Neuron (in vitro differentiated cells): Measurements from ENCODE around the gene NUP210.

Source experiments
- H2AFZ ChIP-seq: one replicate; pipeline ENCODE4 v1.6.1; 2013; ENCODE audit warnings: low read depth, mild to moderate bottlenecking, inconsistent platforms, low read length, moderate library complexity
- H3K27me3 ChIP-seq: one replicate; pipeline ENCODE4 v1.6.1; 2013; ENCODE audit warnings: low read length; ENCODE audit not compliant: insufficient read depth
- H3K36me3 ChIP-seq: one replicate; pipeline ENCODE4 v1.6.1; 2013; ENCODE audit warnings: low read length; ENCODE audit not compliant: insufficient read depth
- H3K4me1 ChIP-seq: one replicate; pipeline ENCODE4 v1.6.1; 2013; ENCODE audit warnings: low read length; ENCODE audit not compliant: insufficient read depth
- H3K4me3 ChIP-seq: 2 replicates; pipeline ENCODE4 v1.5.1; 2013; ENCODE audit warnings: mild to moderate bottlenecking, low read length, moderate library complexity
- H3K9me3 ChIP-seq: one replicate; pipeline ENCODE4 v1.6.1; 2013; ENCODE audit warnings: low read length

The NUP210 gene

DNA sequence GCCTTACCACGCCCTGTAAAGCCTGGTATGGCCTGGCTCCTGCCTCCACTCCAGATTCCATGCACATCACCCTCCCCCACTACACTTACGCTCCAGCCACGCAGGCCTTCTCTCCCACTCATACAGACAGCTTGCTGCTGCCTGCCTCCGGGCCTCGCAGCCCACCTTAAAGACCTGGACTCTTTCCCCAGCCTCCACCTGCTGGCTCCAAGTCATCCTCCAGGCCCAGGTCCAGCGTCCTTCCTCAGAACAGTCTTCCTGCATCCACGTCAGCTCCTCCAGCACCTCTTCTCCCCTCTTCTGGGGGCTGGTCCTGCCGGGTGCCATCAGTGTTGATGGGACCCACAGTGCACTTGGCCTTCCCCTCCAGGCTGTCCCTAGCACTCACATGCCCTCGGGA lies 75.5 kb downstream of the NUP210 start:
- no peak overlapping the region for H2AFZ ChIP-seq
- no peak overlapping the region for H3K4me3 ChIP-seq
- H3K36me3 ChIP-seq: peaks cover 50% of the 10 kb centered on the region
- peaks cover 7% of the 10 kb centered on the region for H3K9me3 ChIP-seq
- H3K27me3 ChIP-seq: no peaks in the 10 kb centered on the region
- peaks cover 15% of the 10 kb centered on the region for H3K4me1 ChIP-seq

DNA sequence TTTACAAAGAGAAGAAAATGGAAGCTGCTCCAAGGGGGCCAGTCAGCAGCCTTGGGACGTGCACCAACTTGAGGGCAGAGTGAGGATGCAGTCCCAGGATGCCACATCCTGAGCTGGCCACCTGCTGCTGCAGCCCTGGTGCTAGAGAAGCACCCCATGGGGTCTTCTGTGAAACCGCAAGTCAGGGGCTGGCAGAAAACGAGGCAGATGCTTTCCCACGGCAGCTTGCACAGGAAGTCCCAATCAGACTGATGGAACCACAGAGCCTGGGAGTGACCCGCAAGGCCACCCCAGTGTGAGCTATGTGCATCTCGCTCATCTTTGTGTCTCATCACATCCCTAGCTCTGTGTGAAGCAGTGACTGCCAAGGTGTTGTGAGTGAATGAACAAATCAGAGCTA lies 76.5 kb downstream of the NUP210 start:
- Histone ChIP-seq H2AFZ (no peak overlapping the region), H3K9me3 (peaks cover 7% of the 10 kb centered on the region), H3K36me3 (peaks cover 60% of the 10 kb centered on the region), H3K4me3 (no peak overlapping the region), H3K27me3 (no peaks in the 10 kb centered on the region), H3K4me1 (peaks cover 5% of the 10 kb centered on the region)

DNA sequence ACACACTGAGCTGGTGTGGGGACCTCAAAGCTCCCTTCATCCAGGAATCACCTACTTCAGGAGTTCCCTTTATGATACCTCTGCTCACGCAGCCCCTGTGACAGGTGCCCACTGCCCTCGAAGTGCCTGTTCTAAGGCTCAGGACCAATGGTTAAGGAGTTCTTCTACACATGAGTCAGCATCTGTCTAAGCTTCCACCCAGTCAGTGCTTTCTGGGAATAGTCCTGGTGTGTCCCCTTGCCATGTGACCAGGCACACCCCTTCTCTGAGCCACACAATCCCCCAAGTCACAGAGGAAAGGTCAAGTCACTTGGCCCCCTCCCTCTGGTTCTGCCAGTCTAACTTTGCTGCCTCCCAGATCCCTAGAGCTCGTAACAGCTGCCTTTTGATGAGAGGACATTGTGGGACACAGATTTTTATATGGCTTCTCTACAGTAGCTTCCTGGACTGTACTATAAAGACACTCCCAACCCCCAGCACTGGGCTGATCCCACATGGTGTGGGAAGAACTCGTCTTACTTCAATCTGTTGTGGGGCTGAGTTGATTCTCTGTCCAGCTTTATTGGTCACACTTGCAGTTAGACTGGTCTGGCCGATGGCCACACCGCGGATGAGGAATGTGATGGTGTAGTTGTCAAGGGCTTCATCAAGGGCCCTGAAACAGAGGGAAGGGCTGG lies 78.8 kb downstream of the NUP210 start:
- Histone ChIP-seq H3K36me3 (peaks cover 70% of the 10 kb centered on the region), H3K9me3 (peaks cover 7% of the 10 kb centered on the region)

DNA sequence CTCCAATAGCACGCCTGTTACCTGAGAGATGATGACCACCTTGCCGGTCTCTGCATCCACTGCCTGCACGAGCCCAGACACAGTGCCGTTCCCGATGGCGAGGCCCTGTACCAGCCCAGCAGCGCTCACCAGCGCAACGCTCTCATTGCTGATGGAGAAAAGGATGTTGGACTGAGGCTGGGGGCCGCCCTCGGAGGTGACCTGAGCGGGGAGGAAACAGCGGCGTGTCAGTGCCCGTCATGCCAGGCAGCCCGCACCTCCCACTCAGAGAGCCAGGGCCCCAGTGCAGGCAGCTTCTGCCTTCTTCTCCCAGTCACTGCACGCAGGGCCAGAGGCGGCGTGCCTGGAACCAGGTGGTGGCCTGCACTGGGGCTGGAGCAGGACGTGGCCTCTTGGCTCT lies 80.3 kb downstream of the NUP210 start:
- Histone ChIP-seq H3K4me1 (no peaks in the 10 kb centered on the region), H3K4me3 (no peak overlapping the region), H2AFZ (no peak overlapping the region), H3K9me3 (peaks cover 7% of the 10 kb centered on the region), H3K27me3 (no peaks in the 10 kb centered on the region), H3K36me3 (peaks cover 72% of the 10 kb centered on the region)

More for the DNA sequence above, 78.8 kb downstream of the NUP210 start:
- no peak overlapping the region for H3K4me3 ChIP-seq
- H3K27me3 ChIP-seq: no peaks in the 10 kb centered on the region
- no peaks in the 10 kb centered on the region for H3K4me1 ChIP-seq
- H2AFZ ChIP-seq: no peak overlapping the region

DNA sequence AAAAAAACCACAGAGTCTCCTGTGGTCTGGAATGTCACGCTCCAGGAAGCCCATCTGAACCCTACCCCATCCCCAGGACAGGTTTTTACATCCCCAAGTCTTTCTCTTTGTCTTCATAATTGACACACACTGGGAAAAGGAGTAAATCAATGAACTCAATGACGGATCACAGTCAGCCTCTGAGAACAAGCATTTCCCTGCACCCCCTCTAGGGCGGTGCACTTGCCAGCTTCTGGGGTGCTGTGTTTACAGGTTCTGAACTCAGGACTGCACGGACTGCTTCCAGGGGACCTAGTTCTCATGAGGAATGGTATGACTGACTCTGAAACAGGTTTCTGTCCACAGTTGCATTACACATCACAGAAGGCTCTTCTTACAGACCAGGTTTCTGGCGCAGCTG lies 81.1 kb downstream of the NUP210 start:
- peaks cover 71% of the 10 kb centered on the region for H3K36me3 ChIP-seq

DNA sequence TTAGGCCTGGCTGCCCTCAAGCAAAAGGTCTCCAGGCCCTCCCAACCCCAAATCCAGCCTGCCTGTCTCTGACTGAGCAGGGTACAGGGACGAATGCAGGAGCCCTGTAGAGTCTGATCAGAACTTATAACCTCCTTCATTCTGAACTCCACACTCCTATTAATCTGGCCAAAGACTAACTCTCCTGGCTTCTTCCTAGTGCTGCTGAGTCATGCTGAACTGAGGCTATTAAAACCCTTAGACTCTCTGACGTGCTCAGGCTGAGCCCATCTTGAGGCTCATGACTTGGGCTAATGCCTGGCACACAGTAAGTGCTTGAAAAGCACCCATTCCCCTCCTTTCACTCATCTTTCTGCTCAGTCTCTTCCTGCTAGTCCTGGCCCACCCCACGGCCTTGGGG lies 81.9 kb downstream of the NUP210 start:
- H3K4me3 ChIP-seq: no peak overlapping the region
- H3K27me3 ChIP-seq: no peaks in the 10 kb centered on the region
- peaks cover 5% of the 10 kb centered on the region for H3K9me3 ChIP-seq
- H3K4me1 ChIP-seq: no peaks in the 10 kb centered on the region
- H2AFZ ChIP-seq: no peak overlapping the region
- peaks cover 66% of the 10 kb centered on the region for H3K36me3 ChIP-seq

More for the DNA sequence above, 81.1 kb downstream of the NUP210 start:
- Histone ChIP-seq H3K4me1 (no peaks in the 10 kb centered on the region), H3K4me3 (no peak overlapping the region), H3K9me3 (peaks cover 7% of the 10 kb centered on the region), H3K27me3 (no peaks in the 10 kb centered on the region), H2AFZ (no peak overlapping the region)

DNA sequence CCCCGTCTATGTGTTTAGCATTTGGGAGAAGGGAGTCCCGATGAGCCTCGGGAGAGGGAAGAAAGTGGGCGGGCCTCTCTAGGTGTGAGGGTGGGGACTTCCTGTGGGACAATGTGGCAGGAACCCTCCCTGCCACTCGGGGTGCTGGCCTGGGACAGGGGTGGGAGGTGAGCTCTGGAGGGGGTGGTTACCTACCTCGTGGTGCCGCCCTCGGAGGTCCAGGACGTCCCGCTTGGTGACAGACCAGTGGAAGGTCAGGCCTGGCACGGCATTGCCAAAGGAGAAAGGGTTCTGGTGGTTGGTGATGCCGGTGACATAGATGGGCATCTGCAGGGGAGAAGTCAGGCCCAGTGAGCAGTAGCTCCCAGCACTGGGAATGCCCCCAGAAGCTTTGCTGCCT lies 83.5 kb downstream of the NUP210 start:
- Histone ChIP-seq H3K27me3 (no peaks in the 10 kb centered on the region), H3K36me3 (peaks cover 65% of the 10 kb centered on the region)

DNA sequence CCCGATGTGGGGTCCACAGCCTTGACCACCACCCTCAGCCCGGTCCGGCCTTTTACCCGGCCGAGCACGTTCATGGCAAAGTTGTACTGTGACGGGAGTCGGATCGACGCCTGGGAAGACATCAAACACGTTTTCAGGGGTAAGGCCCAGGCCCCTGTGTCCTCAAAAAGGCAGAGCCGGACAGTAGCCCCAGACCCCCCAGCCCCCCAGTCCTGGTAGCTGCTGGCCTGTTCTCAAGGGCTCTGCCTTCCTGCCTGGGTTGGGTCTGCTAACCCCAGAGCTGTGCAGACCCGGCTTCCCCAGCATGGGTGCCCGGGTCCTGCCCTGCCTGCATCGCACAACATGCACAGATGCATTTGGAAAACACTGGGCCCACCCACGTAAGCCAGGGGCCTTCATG lies 84.6 kb downstream of the NUP210 start:
- Histone ChIP-seq H3K27me3 (no peaks in the 10 kb centered on the region), H3K4me3 (no peak overlapping the region), H2AFZ (no peak overlapping the region), H3K36me3 (peaks cover 63% of the 10 kb centered on the region), H3K9me3 (no peaks in the 10 kb centered on the region), H3K4me1 (no peaks in the 10 kb centered on the region)

More for the DNA sequence above, 83.5 kb downstream of the NUP210 start:
- no peaks in the 10 kb centered on the region for H3K9me3 ChIP-seq
- no peak overlapping the region for H2AFZ ChIP-seq
- H3K4me1 ChIP-seq: no peaks in the 10 kb centered on the region
- H3K4me3 ChIP-seq: no peak overlapping the region

DNA sequence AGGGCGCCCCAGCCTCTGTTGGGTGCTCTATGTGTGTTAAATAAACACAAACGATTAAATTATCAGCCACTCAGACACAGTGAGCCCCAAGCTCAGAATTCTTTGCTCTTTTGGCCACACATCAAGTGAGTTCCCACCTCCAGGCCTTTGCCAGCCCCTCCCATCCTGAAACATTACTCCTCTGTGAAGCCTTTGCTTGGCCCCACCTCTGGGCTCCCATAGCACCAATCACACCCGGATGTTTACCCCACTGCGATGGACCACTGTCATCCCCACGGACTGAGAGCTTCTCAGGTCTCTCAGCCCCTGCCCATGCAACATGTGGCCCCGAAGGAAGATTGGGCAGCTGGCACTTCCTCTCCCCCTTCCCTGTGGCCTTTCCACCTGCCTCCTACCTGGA lies 85.1 kb downstream of the NUP210 start:
- no peaks in the 10 kb centered on the region for H3K27me3 ChIP-seq
- no peak overlapping the region for H2AFZ ChIP-seq
- H3K4me3 ChIP-seq: no peak overlapping the region
- H3K36me3 ChIP-seq: peaks cover 63% of the 10 kb centered on the region
- no peaks in the 10 kb centered on the region for H3K4me1 ChIP-seq
- H3K9me3 ChIP-seq: no peaks in the 10 kb centered on the region

DNA sequence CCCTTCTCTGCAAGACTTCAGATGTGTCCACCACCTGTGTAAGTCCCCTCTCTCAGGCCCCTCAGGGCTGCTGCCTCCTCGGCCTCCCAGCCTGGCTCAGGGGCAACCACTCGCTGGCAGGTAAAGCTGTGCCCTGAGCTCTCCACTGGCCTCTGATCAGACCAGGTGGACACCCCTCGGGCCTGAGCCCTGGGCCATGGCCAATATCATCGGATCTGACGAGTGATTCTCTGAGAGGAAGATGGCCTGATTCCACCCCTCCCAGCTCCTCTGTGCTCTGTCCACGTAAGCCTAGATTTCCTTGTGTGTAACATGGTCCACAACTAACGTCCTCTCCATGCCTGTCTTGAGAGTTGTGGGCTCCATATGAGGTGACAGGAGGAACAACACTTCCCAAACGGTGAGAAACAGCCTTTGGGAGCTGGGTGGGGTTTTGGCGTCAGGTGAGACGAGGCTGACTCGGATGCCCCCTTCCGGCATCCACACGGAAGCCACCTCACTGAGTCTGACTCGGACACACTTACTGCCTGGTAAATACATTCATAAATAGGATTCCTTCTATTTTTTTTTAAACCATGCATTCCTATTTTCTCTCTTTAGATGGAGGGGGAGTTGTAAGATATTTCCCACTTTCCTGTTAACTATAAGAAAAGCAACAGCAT lies 86.8 kb downstream of the NUP210 start:
- peaks cover 56% of the 10 kb centered on the region for H3K36me3 ChIP-seq
- no peak overlapping the region for H3K4me3 ChIP-seq
- H3K4me1 ChIP-seq: no peaks in the 10 kb centered on the region
- no peak overlapping the region for H2AFZ ChIP-seq
- no peaks in the 10 kb centered on the region for H3K9me3 ChIP-seq
- H3K27me3 ChIP-seq: no peaks in the 10 kb centered on the region

DNA sequence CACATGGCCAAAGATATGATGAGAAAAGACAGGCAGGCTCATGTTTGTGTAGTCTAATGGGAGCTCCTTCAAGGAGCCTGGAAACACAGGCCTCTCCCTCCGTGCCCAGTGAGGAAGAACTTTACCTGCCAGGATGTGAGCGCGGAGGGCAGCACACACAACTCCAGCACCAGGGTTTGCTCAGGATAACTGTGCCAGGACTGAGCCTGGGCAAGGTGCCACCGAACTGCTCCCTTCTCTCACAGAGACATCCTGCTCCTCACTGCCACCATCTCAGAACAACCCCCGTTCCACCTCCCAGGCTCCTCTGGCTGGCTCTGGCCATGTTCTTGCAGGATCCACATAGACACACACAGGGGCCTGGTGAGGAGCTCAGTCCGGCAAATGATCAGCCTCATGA lies 87.4 kb downstream of the NUP210 start:
- peaks cover 60% of the 10 kb centered on the region for H3K36me3 ChIP-seq

DNA sequence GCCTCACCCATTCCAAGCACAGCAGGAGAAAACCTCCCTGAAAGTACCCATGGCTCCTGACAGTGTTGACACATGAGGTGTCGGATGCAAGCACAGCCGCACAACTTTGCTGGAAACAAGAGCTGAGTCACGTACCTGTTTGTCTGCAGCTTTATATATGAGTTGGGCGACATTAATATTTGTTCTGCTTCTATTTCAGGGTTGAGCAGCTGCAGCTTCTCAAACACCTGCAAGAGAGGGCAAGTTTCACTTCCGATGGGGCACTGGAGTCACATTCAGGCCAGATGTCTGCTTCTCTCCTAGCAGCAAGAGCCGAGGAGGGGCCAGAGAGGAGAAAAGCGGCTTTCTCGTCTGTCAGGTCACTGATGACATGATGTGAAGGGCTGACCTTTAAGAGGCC lies 88.0 kb downstream of the NUP210 start:
- H3K4me3 ChIP-seq: no peak overlapping the region
- peaks cover 60% of the 10 kb centered on the region for H3K36me3 ChIP-seq
- no peak overlapping the region for H2AFZ ChIP-seq
- no peaks in the 10 kb centered on the region for H3K27me3 ChIP-seq
- H3K9me3 ChIP-seq: no peaks in the 10 kb centered on the region
- no peaks in the 10 kb centered on the region for H3K4me1 ChIP-seq

More for the DNA sequence above, 87.4 kb downstream of the NUP210 start:
- H3K27me3 ChIP-seq: no peaks in the 10 kb centered on the region
- no peaks in the 10 kb centered on the region for H3K9me3 ChIP-seq
- H2AFZ ChIP-seq: no peak overlapping the region
- H3K4me3 ChIP-seq: no peak overlapping the region
- H3K4me1 ChIP-seq: no peaks in the 10 kb centered on the region

DNA sequence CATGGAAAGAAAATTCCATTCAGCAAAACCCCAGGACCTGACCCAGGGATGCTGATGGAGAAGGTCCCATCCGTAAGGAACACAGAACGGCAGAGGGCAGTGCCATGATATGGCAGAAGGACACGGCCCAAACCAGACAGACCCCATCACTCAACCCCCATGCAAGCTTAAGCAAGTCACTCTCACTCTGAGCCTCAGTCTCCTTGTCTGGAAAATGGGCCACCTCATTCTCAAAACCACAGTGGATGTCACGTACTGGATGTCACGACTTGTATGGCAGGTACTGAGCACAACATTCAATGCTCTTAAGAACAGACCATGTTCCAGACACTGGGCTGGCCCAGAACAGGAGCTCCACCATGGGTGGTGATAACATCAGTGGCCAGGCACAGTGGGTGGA lies 90.4 kb downstream of the NUP210 start:
- no peaks in the 10 kb centered on the region for H3K4me1 ChIP-seq
- no peak overlapping the region for H3K4me3 ChIP-seq
- H3K36me3 ChIP-seq: peaks cover 68% of the 10 kb centered on the region
- no peaks in the 10 kb centered on the region for H3K27me3 ChIP-seq
- no peaks in the 10 kb centered on the region for H3K9me3 ChIP-seq
- no peak overlapping the region for H2AFZ ChIP-seq
